SK-N-SH treated with all-trans-retinoic acid at 6 μM for 48 hours (cell line): ENCODE measurements around the gene IGF1R.

Source experiments
- ATAC-seq: fragments of 200-7000 bp; cut with Tn5 transposase; 3 replicates; pipeline ENCODE4 v1.9.1; 2020; ENCODE audit warnings: mild to moderate bottlenecking, moderate library complexity
- ARNTL ChIP-seq: fragments of 450-650 bp; formaldehyde crosslinking; IDR thresholded peaks from 2 replicates; pipeline ENCODE4 v1.5.0; 2020; ENCODE audit warnings: low read depth, mild to moderate bottlenecking, moderate library complexity, borderline replicate concordance
- BACH2 ChIP-seq: fragments of 250-450 bp; sonication (Bioruptor Pico); IDR thresholded peaks from 2 replicates; pipeline ENCODE4 v1.9.0; 2021; ENCODE audit warnings: mild to moderate bottlenecking, borderline replicate concordance
- CSDC2 ChIP-seq: fragments of 250-450 bp; sonication (Bioruptor Pico); IDR thresholded peaks from 2 replicates; pipeline ENCODE4 v1.5.0; 2020; ENCODE audit warnings: mild to moderate bottlenecking, moderate library complexity
- ESRRG ChIP-seq: fragments of 250-450 bp; sonication (Bioruptor Pico); IDR thresholded peaks from 2 replicates; pipeline ENCODE4 v1.6.1; 2021; ENCODE audit warnings: mild to moderate bottlenecking
- GLIS3 ChIP-seq: fragments of 250-450 bp; sonication (Bioruptor Pico); IDR thresholded peaks from 2 replicates; pipeline ENCODE4 v1.5.0; 2020; ENCODE audit warnings: mild to moderate bottlenecking, moderate library complexity
- ISL1 ChIP-seq: fragments of 250-450 bp; sonication (Bioruptor Pico); IDR thresholded peaks from 2 replicates; pipeline ENCODE4 v2.1.2; 2022; ENCODE audit warnings: mild to moderate bottlenecking, moderate library complexity
- OSR1 ChIP-seq: fragments of 250-450 bp; sonication (Bioruptor Pico); IDR thresholded peaks from 2 replicates; pipeline ENCODE4 v1.8.0; 2022; ENCODE audit warnings: moderate library complexity, mild to moderate bottlenecking, inconsistent platforms
- PPARA ChIP-seq: fragments of 250-450 bp; sonication (Bioruptor Pico); IDR thresholded peaks from 2 replicates; pipeline ENCODE4 v1.5.0; 2020; ENCODE audit warnings: mild to moderate bottlenecking, borderline replicate concordance
- RARB ChIP-seq: fragments of 250-450 bp; sonication (Bioruptor Pico); IDR thresholded peaks from 2 replicates; pipeline ENCODE4 v1.8.0; 2021; ENCODE audit warnings: mild to moderate bottlenecking, moderate library complexity
- SNAI2 ChIP-seq: fragments of 250-450 bp; sonication (Bioruptor Pico); IDR thresholded peaks from 2 replicates; pipeline ENCODE4 v1.5.0; 2020; ENCODE audit warnings: mild to moderate bottlenecking, moderate library complexity
- TCF4 ChIP-seq: fragments of 250-450 bp; sonication (Bioruptor Pico); IDR thresholded peaks from 2 replicates; pipeline ENCODE4 v1.8.0; 2021; ENCODE audit warnings: mild to moderate bottlenecking, moderate library complexity, borderline replicate concordance
- TOX ChIP-seq: fragments of 250-450 bp; sonication (Bioruptor Pico); IDR thresholded peaks from 2 replicates; pipeline ENCODE4 v1.8.0; 2021; ENCODE audit warnings: mild to moderate bottlenecking, moderate library complexity, borderline replicate concordance
- ZC3H10 ChIP-seq: fragments of 250-450 bp; sonication (Bioruptor Pico); IDR thresholded peaks from 2 replicates; pipeline ENCODE4 v1.5.1; 2021; ENCODE audit warnings: mild to moderate bottlenecking, moderate library complexity
- ZFP30 ChIP-seq: fragments of 450-650 bp; formaldehyde crosslinking; IDR thresholded peaks from 2 replicates; pipeline ENCODE4 v1.5.0; 2022; ENCODE audit warnings: mild to moderate bottlenecking, moderate library complexity
- ZNF565 ChIP-seq: fragments of 450-650 bp; formaldehyde crosslinking; conservative IDR thresholded peaks from 2 replicates; pipeline ENCODE4 v1.5.0; 2020; ENCODE audit warnings: low read depth, mild to moderate bottlenecking, moderate library complexity
- ZNF70 ChIP-seq: fragments of 450-650 bp; formaldehyde crosslinking; IDR thresholded peaks from 2 replicates; pipeline ENCODE4 v1.5.0; 2020; ENCODE audit warnings: mild to moderate bottlenecking, moderate library complexity
- ZNF8 ChIP-seq: fragments of 450-650 bp; formaldehyde crosslinking; IDR thresholded peaks from 2 replicates; pipeline ENCODE4 v1.5.0; 2020; ENCODE audit warnings: mild to moderate bottlenecking, moderate library complexity
- TF ChIP-seq, protein P1 (sequence below): fragments of 250-450 bp; sonication (Bioruptor Pico); IDR thresholded peaks from 2 replicates; pipeline ENCODE4 v1.8.0; 2021; ENCODE audit warnings: low read depth, mild to moderate bottlenecking, moderate library complexity, borderline replicate concordance
- TF ChIP-seq, protein P2 (sequence below): fragments of 250-450 bp; sonication (Bioruptor Pico); IDR thresholded peaks from 2 replicates; pipeline ENCODE4 v1.8.0; 2020; ENCODE audit warnings: mild to moderate bottlenecking, moderate library complexity, borderline replicate concordance
- TF ChIP-seq, protein P3 (sequence below): fragments of 250-450 bp; sonication (Bioruptor Pico); IDR thresholded peaks from 2 replicates; pipeline ENCODE4 v1.5.1; 2021; ENCODE audit warnings: mild to moderate bottlenecking, moderate library complexity
- TF ChIP-seq, protein P4 (sequence below): fragments of 250-450 bp; sonication (Bioruptor Pico); IDR thresholded peaks from 2 replicates; pipeline ENCODE4 v1.5.1; 2020; ENCODE audit warnings: low read depth, mild to moderate bottlenecking, moderate library complexity
- TF ChIP-seq, protein P5 (sequence below): fragments of 250-450 bp; sonication (Bioruptor Pico); IDR thresholded peaks from 2 replicates; pipeline ENCODE4 v1.5.0; 2020; ENCODE audit warnings: mild to moderate bottlenecking, moderate library complexity

Gene IGF1R

DNA sequence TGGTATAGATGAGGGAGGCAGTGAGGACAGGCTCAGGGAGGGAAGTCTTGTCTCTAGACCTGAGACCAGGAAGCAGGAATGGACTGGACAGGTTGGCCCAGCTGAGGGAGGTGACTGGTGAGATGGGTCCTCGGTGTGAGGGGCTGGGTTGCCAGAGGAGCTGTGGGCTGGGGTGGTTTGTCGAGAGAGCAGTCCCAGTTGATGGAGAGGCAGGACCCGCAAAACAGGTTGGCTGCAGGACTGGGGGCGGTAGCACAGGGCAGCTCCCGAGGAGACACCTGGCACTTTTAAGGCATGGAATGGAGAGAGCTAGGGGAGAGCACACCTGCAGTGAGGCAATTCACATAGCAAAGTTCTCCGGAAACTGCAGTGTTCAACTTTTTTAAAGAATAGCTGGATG is 14.7 kb downstream of the IGF1R start:
- TF ChIP-seq TCF4 (no peak), GLIS3 (CRISPR knock-in tag) (no peak), ZC3H10 (CRISPR knock-in tag) (no peak), RARB (no peak), ESRRG (CRISPR knock-in tag) (no peak), CSDC2 (CRISPR knock-in tag) (no peak), ARNTL (CRISPR knock-in tag) (no peak), BACH2 (CRISPR knock-in tag) (no peak), OSR1 (CRISPR knock-in tag) (no peak), TOX (no peak), ISL1 (CRISPR knock-in tag) (no peak), ZNF70 (CRISPR knock-in tag) (no peak), PPARA (CRISPR knock-in tag) (no peak), ZFP30 (CRISPR knock-in tag) (no peak)
- TF ChIP-seq, protein P1, sequence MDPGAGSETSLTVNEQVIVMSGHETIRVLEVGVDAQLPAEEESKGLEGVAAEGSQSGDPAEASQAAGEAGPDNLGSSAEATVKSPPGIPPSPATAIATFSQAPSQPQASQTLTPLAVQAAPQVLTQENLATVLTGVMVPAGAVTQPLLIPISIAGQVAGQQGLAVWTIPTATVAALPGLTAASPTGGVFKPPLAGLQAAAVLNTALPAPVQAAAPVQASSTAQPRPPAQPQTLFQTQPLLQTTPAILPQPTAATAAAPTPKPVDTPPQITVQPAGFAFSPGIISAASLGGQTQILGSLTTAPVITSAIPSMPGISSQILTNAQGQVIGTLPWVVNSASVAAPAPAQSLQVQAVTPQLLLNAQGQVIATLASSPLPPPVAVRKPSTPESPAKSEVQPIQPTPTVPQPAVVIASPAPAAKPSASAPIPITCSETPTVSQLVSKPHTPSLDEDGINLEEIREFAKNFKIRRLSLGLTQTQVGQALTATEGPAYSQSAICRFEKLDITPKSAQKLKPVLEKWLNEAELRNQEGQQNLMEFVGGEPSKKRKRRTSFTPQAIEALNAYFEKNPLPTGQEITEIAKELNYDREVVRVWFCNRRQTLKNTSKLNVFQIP (CRISPR knock-in tag), result no peak
- no peak for ATAC-seq

DNA sequence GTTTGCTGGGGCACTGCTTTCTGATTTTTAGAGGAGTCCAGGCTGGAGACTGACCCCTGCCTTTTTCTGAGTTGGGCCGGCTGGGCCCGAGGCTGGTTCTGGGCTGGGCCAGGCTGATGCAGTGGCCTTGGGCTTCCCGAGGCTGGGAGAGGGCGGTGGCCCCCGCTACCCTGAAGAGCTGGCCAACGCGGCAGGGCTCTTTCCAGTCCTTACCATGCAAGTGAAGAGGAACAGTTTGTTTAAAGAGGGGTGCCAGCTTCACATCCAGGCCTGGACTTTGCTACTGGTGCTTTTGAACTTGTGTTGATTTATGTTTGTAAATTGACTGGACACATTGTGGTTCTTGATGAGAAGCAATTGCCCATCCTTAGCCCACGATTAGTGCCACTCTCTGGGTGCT is 15.3 kb downstream of the IGF1R start:
- TF ChIP-seq ISL1 (CRISPR knock-in tag), result no peak
- TF ChIP-seq ESRRG (CRISPR knock-in tag), result no peak
- no peak for TF ChIP-seq TCF4
- no peak for TF ChIP-seq ZFP30 (CRISPR knock-in tag)
- TF ChIP-seq GLIS3 (CRISPR knock-in tag), result no peak
- TF ChIP-seq, protein P2, sequence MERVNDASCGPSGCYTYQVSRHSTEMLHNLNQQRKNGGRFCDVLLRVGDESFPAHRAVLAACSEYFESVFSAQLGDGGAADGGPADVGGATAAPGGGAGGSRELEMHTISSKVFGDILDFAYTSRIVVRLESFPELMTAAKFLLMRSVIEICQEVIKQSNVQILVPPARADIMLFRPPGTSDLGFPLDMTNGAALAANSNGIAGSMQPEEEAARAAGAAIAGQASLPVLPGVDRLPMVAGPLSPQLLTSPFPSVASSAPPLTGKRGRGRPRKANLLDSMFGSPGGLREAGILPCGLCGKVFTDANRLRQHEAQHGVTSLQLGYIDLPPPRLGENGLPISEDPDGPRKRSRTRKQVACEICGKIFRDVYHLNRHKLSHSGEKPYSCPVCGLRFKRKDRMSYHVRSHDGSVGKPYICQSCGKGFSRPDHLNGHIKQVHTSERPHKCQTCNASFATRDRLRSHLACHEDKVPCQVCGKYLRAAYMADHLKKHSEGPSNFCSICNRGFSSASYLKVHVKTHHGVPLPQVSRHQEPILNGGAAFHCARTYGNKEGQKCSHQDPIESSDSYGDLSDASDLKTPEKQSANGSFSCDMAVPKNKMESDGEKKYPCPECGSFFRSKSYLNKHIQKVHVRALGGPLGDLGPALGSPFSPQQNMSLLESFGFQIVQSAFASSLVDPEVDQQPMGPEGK (CRISPR knock-in tag), result no peak
- TF ChIP-seq, protein P3, sequence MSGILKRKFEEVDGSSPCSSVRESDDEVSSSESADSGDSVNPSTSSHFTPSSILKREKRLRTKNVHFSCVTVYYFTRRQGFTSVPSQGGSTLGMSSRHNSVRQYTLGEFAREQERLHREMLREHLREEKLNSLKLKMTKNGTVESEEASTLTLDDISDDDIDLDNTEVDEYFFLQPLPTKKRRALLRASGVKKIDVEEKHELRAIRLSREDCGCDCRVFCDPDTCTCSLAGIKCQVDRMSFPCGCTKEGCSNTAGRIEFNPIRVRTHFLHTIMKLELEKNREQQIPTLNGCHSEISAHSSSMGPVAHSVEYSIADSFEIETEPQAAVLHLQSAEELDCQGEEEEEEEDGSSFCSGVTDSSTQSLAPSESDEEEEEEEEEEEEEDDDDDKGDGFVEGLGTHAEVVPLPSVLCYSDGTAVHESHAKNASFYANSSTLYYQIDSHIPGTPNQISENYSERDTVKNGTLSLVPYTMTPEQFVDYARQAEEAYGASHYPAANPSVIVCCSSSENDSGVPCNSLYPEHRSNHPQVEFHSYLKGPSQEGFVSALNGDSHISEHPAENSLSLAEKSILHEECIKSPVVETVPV (CRISPR knock-in tag), result no peak
- TF ChIP-seq, protein P4, sequence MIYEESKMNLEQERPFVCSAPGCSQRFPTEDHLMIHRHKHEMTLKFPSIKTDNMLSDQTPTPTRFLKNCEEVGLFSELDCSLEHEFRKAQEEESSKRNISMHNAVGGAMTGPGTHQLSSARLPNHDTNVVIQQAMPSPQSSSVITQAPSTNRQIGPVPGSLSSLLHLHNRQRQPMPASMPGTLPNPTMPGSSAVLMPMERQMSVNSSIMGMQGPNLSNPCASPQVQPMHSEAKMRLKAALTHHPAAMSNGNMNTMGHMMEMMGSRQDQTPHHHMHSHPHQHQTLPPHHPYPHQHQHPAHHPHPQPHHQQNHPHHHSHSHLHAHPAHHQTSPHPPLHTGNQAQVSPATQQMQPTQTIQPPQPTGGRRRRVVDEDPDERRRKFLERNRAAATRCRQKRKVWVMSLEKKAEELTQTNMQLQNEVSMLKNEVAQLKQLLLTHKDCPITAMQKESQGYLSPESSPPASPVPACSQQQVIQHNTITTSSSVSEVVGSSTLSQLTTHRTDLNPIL (CRISPR knock-in tag), result no peak
- no peak for TF ChIP-seq ZC3H10 (CRISPR knock-in tag)
- no peak for TF ChIP-seq TOX
- no peak for ATAC-seq

DNA sequence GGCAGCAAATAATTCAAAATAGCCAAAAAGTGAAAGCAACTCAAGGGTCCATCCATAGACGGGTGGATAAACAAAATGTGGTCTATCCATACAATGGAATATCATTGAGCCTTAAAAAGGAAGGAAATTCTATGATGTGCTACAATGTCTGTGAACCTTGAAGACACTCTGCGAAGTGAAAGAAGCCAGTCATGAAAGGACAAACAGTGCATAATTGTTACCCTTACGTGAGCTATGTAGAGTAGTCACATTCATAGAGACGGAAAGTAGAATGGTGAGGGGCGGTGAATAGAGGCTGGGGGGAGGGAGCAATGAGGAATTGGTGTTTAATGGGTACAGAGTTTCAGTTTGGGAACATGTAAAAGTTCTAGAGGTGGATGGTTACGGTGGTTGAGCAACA is 18.1 kb downstream of the IGF1R start:
- ATAC-seq, result no peak
- TF ChIP-seq OSR1 (CRISPR knock-in tag) (no peak), PPARA (CRISPR knock-in tag) (no peak), CSDC2 (CRISPR knock-in tag) (no peak), ARNTL (CRISPR knock-in tag) (no peak), GLIS3 (CRISPR knock-in tag) (no peak), ISL1 (CRISPR knock-in tag) (no peak), ZNF8 (CRISPR knock-in tag) (no peak), ZNF70 (CRISPR knock-in tag) (no peak), TOX (no peak), ZNF565 (CRISPR knock-in tag) (no peak), SNAI2 (CRISPR knock-in tag) (no peak)
- TF ChIP-seq, protein P5, sequence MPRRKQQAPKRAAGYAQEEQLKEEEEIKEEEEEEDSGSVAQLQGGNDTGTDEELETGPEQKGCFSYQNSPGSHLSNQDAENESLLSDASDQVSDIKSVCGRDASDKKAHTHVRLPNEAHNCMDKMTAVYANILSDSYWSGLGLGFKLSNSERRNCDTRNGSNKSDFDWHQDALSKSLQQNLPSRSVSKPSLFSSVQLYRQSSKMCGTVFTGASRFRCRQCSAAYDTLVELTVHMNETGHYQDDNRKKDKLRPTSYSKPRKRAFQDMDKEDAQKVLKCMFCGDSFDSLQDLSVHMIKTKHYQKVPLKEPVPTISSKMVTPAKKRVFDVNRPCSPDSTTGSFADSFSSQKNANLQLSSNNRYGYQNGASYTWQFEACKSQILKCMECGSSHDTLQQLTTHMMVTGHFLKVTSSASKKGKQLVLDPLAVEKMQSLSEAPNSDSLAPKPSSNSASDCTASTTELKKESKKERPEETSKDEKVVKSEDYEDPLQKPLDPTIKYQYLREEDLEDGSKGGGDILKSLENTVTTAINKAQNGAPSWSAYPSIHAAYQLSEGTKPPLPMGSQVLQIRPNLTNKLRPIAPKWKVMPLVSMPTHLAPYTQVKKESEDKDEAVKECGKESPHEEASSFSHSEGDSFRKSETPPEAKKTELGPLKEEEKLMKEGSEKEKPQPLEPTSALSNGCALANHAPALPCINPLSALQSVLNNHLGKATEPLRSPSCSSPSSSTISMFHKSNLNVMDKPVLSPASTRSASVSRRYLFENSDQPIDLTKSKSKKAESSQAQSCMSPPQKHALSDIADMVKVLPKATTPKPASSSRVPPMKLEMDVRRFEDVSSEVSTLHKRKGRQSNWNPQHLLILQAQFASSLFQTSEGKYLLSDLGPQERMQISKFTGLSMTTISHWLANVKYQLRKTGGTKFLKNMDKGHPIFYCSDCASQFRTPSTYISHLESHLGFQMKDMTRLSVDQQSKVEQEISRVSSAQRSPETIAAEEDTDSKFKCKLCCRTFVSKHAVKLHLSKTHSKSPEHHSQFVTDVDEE (CRISPR knock-in tag), result no peak
- TF ChIP-seq, protein P2 (CRISPR knock-in tag), result no peak
- TF ChIP-seq, protein P4 (CRISPR knock-in tag), result no peak
